H1 (cell line): Measurements from ENCODE around the gene EXOC2. TPM values are rescaled to one million over a fixed set of nuclear protein-coding genes. Genes with fewer than 3 reads are reported as not detected.

Experiments used
- CTCF ChIA-PET: fragments of 300-600 bp; sonication (Branson Sonifier 250); formaldehyde crosslinking; loops from one replicate; lab custom pipeline; 2021; ENCODE audit not compliant: partially characterized antibody; lab: Charles Lee
- POLR2A ChIA-PET: fragments of 300-600 bp; sonication (Branson Sonifier 250); formaldehyde crosslinking; loops from one replicate; lab custom pipeline; 2021; ENCODE audit warnings: inconsistent platforms; ENCODE audit not compliant: partially characterized antibody; lab: Charles Lee
- DNase-seq, 2 experiments: peaks; one replicate each; pipeline versions ENCODE4 v3.0.0 to v3.0.0-alpha.2; 2010 to 2022; ENCODE audit warnings: low spot score in 2 of 2, low read depth in 1 of 2, mixed read lengths in 1 of 2
- FAIRE-seq: peaks from 2 replicates; lab custom pipeline; 2011; peaks lifted over from hg19 to GRCh38; lab: Jason Lieb, UNC
- H2AFZ ChIP-seq: 2 replicates; pipeline ENCODE4 v1.8.1; 2012; ENCODE audit warnings: low read length, inconsistent platforms
- H2AK5ac ChIP-seq: 2 replicates; pipeline ENCODE4 v1.6.1; 2013; ENCODE audit warnings: low read depth, low read length
- H2BK120ac ChIP-seq: replicated peaks from 2 replicates; pipeline ENCODE3; 2013; ENCODE audit warnings: low read depth, low read length, inconsistent platforms
- H2BK12ac ChIP-seq: 2 replicates; pipeline ENCODE4 v1.6.1; 2013; ENCODE audit warnings: low read depth, low read length
- H2BK15ac ChIP-seq: 2 replicates; pipeline ENCODE4 v1.6.1; 2013; ENCODE audit warnings: low read length
- H2BK20ac ChIP-seq: 2 replicates; pipeline ENCODE4 v1.6.1; 2013; ENCODE audit warnings: low read length
- H2BK5ac ChIP-seq: 2 replicates; pipeline ENCODE4 v1.6.1; 2013; ENCODE audit warnings: low read depth, low read length
- H3K14ac ChIP-seq: 2 replicates; pipeline ENCODE4 v1.6.1; 2013; ENCODE audit warnings: inconsistent platforms; ENCODE audit not compliant: insufficient read length
- H3K18ac ChIP-seq: 2 replicates; pipeline ENCODE4 v1.6.1; 2013; ENCODE audit warnings: low read length; ENCODE audit errors: extremely low read depth
- H3K23ac ChIP-seq: 2 replicates; pipeline ENCODE4 v1.6.1; 2013; ENCODE audit warnings: inconsistent platforms; ENCODE audit not compliant: insufficient read length
- H3K23me2 ChIP-seq: 2 replicates; pipeline ENCODE4 v1.6.1; 2013; ENCODE audit warnings: low read depth, low read length
- H3K27ac ChIP-seq: 2 replicates; pipeline ENCODE4 v1.6.1; 2011; ENCODE audit warnings: low read depth, low read length, inconsistent platforms
- H3K27me3 ChIP-seq, 4 experiments: replicated peaks in 1 of 4; 1 replicate in 1 of 4; 2 replicates in 3 of 4; pipeline versions ENCODE4 v1.6.1 to v1.8.1; 2011 to 2013; ENCODE audit warnings: low read length in 3 of 4, mild to moderate bottlenecking in 3 of 4, inconsistent platforms in 2 of 4, mixed read lengths in 2 of 4, moderate library complexity in 1 of 4; ENCODE audit not compliant: control insufficient read depth in 3 of 4, insufficient read depth in 3 of 4; ENCODE audit errors: extremely low read depth in 1 of 4
- H3K36me3 ChIP-seq, 4 experiments: 2 replicates each; pipeline versions ENCODE4 v1.6.1 to v1.8.1; 2011 to 2013; ENCODE audit warnings: mild to moderate bottlenecking in 4 of 4, low read length in 3 of 4, moderate library complexity in 2 of 4, control low read depth in 1 of 4, inconsistent platforms in 1 of 4; ENCODE audit not compliant: insufficient read depth in 4 of 4, control insufficient read depth in 2 of 4
- H3K4ac ChIP-seq: replicated peaks from 2 replicates; pipeline ENCODE3; 2013; ENCODE audit warnings: low read length, low read depth, mixed read lengths, inconsistent platforms; ENCODE audit not compliant: insufficient read length
- H3K4me1 ChIP-seq, 4 experiments: replicated peaks in 1 of 4; 1 replicate in 1 of 4; 2 replicates in 3 of 4; pipeline versions ENCODE4 v1.6.1 to v1.8.1; 2011 to 2013; ENCODE audit warnings: low read length in 3 of 4, inconsistent platforms in 2 of 4, mixed read lengths in 1 of 4; ENCODE audit not compliant: insufficient read depth in 4 of 4, control insufficient read depth in 3 of 4
- H3K4me2 ChIP-seq, 2 experiments: 2 replicates each; pipeline versions ENCODE4 v1.6.1 to v1.8.1; 2011 to 2013; ENCODE audit warnings: low read depth in 2 of 2, low read length in 2 of 2, control low read depth in 1 of 2, inconsistent platforms in 1 of 2, mild to moderate bottlenecking in 1 of 2; ENCODE audit not compliant: insufficient read depth in 1 of 2
- H3K4me3 ChIP-seq, 4 experiments: fragments of 200-600, 300-600 bp in 1 of 4; sonication (generic), shearing (Covaris generic), sonication (Bioruptor Twin) in 1 of 4; 2 replicates each; pipeline versions ENCODE4 v1.5.1 to v1.8.1; 2011 to 2016; ENCODE audit warnings: low read length in 4 of 4, low read depth in 3 of 4, control low read depth in 2 of 4, inconsistent platforms in 2 of 4, mild to moderate bottlenecking in 2 of 4, mixed read lengths in 1 of 4, moderate library complexity in 1 of 4; ENCODE audit not compliant: insufficient read depth in 2 of 4; ENCODE audit errors: extremely low read depth in 1 of 4
- H3K56ac ChIP-seq: replicated peaks from 2 replicates; pipeline ENCODE3; 2013; ENCODE audit warnings: low read depth, mild to moderate bottlenecking, mixed read lengths, low read length, inconsistent platforms; ENCODE audit not compliant: insufficient read length
- H3K79me1 ChIP-seq: 2 replicates; pipeline ENCODE4 v1.6.1; 2013; ENCODE audit warnings: low read depth, low read length, control low read depth
- H3K79me2 ChIP-seq, 2 experiments: 2 replicates each; pipeline versions ENCODE4 v1.6.1 to v1.8.1; 2012 to 2013; ENCODE audit warnings: low read length in 2 of 2, mild to moderate bottlenecking in 2 of 2, inconsistent platforms in 1 of 2; ENCODE audit not compliant: insufficient read depth in 2 of 2, control insufficient read depth in 1 of 2
- H3K9ac ChIP-seq, 4 experiments: replicated peaks in 1 of 4; 1 replicate in 1 of 4; 2 replicates in 3 of 4; pipeline versions ENCODE4 v1.6.1 to v1.8.1; 2011 to 2013; ENCODE audit warnings: low read depth in 3 of 4, low read length in 3 of 4, control low read depth in 2 of 4, mild to moderate bottlenecking in 2 of 4, moderate library complexity in 2 of 4, inconsistent platforms in 1 of 4; ENCODE audit errors: extremely low read depth in 1 of 4
- H3K9me3 ChIP-seq, 2 experiments: 2 replicates each; pipeline versions ENCODE4 v1.6.1 to v1.8.1; 2012 to 2013; ENCODE audit warnings: mild to moderate bottlenecking in 2 of 2, moderate library complexity in 2 of 2, control low read depth in 1 of 2, inconsistent platforms in 1 of 2, low read depth in 1 of 2, low read length in 1 of 2, mixed read lengths in 1 of 2; ENCODE audit not compliant: insufficient read depth in 2 of 2
- H4K20me1 ChIP-seq, 2 experiments: replicated peaks in 1 of 2; 2 replicates each; pipeline versions ENCODE3 to v1.8.1; 2011 to 2013; ENCODE audit warnings: inconsistent platforms in 2 of 2, low read length in 2 of 2, mild to moderate bottlenecking in 1 of 2; ENCODE audit not compliant: insufficient read depth in 2 of 2, control insufficient read depth in 1 of 2
- H4K5ac ChIP-seq: 2 replicates; pipeline ENCODE4 v1.6.1; 2013; ENCODE audit warnings: low read length, low read depth, mixed read lengths, inconsistent platforms; ENCODE audit not compliant: insufficient read length
- H4K8ac ChIP-seq: 2 replicates; pipeline ENCODE4 v1.8.0; 2013; ENCODE audit warnings: mild to moderate bottlenecking, moderate library complexity, low read length, inconsistent platforms; ENCODE audit not compliant: insufficient read depth; ENCODE audit errors: extremely low read depth
- H4K91ac ChIP-seq: replicated peaks from 2 replicates; pipeline ENCODE3; 2013; ENCODE audit warnings: low read length, mixed read lengths, inconsistent platforms; ENCODE audit not compliant: insufficient read length
- CEBPB ChIP-seq: IDR thresholded peaks from 2 replicates; pipeline ENCODE4 v1.6.1; 2012; ENCODE audit warnings: low read depth, low read length
- EGR1 ChIP-seq: IDR thresholded peaks from 2 replicates; pipeline ENCODE4 v1.6.1; 2011; ENCODE audit warnings: low read depth, low read length, borderline replicate concordance
- EP300 ChIP-seq, 2 experiments: IDR thresholded peaks; 1 replicate in 1 of 2; 2 replicates in 1 of 2; pipeline ENCODE4 v1.6.1; 2011 to 2012; ENCODE audit warnings: low read depth in 2 of 2, low read length in 2 of 2, mild to moderate bottlenecking in 2 of 2, borderline replicate concordance in 1 of 2, inconsistent platforms in 1 of 2, moderate library complexity in 1 of 2
- EZH2 ChIP-seq: fragments of 200-600 bp; sonication (generic); IDR thresholded peaks from 2 replicates; pipeline ENCODE4 v1.7.1; 2012; ENCODE audit warnings: low read depth, mild to moderate bottlenecking, moderate library complexity, low read length, inconsistent platforms; ENCODE audit not compliant: severe bottlenecking
- HDAC6 ChIP-seq: IDR thresholded peaks from one replicate; pipeline ENCODE4 v1.7.1; 2012; ENCODE audit warnings: low read depth, mild to moderate bottlenecking, inconsistent platforms, low read length, moderate library complexity
- KDM5A ChIP-seq: fragments of 200-600 bp; IDR thresholded peaks from 2 replicates; pipeline ENCODE4 v1.7.1; 2012; ENCODE audit warnings: mild to moderate bottlenecking, low read length, inconsistent platforms, mixed read lengths
- MAFK ChIP-seq: IDR thresholded peaks from 2 replicates; pipeline ENCODE4 v1.6.1; 2012; ENCODE audit warnings: low read depth, mild to moderate bottlenecking, improper control_type of control experiment, low read length
- MAX ChIP-seq: IDR thresholded peaks from 2 replicates; pipeline ENCODE4 v1.6.1; 2012; ENCODE audit warnings: inconsistent platforms
- RBBP5 ChIP-seq: IDR thresholded peaks from 2 replicates; pipeline ENCODE4 v1.7.1; 2012; ENCODE audit warnings: low read depth, mild to moderate bottlenecking, inconsistent platforms, low read length, moderate library complexity, borderline replicate concordance
- RFX5 ChIP-seq: IDR thresholded peaks from 2 replicates; pipeline ENCODE4 v1.6.1; 2011; ENCODE audit warnings: low read depth, low read length, improper control_type of control experiment, borderline replicate concordance
- SIX5 ChIP-seq: IDR thresholded peaks from 2 replicates; pipeline ENCODE4 v1.6.1; 2011; ENCODE audit warnings: mild to moderate bottlenecking, low read depth, low read length
- USF2 ChIP-seq: IDR thresholded peaks from 2 replicates; pipeline ENCODE4 v1.6.1; 2011; ENCODE audit warnings: low read length, improper control_type of control experiment
- WGBS, 2 experiments: shearing (Covaris generic) in 1 of 2; methylation state at CpG; one replicate each; pipeline versions ENCODE4 v1.1.6 to v1.1.7; 2013 to 2015; ENCODE audit warnings: low lambda C conversion rate in 2 of 2, mixed read lengths in 2 of 2, inconsistent platforms in 1 of 2, low coverage in 1 of 2, missing lambda C conversion rate in 1 of 2; ENCODE audit not compliant: insufficient replicate concordance in 2 of 2, insufficient coverage in 1 of 2, insufficient read length in 1 of 2; ENCODE audit errors: extremely low coverage in 1 of 2, missing lambda C conversion rate in 1 of 2; 5-methylcytosine and 5-hydroxymethylcytosine counted together
- polyA plus RNA-seq, 7 experiments: library from polyadenylated mRNA; depleted of rRNA in 3 of 7; stranded (reverse) in 5 of 7; unstranded in 2 of 7; fragments of >200 nt in 5 of 7; fragments of 200-250 nt in 2 of 7; gene quantifications; 1 replicate in 5 of 7; 2 replicates in 1 of 7; 4 replicates in 1 of 7; pipeline versions ENCODE4 v1.2.1 to v1.2.3, GENCODE V29; 2011 to 2013; ENCODE audit warnings: missing spikeins in 2 of 7, mixed read lengths in 2 of 7
- total RNA-seq: library from RNA; stranded (reverse); fragmentation: NEBNext Ultra II Directional; extraction: Animal tissue kit (Norgen Biotek cat#: 25700); gene quantifications from 2 replicates; pipeline ENCODE4 v1.2.1, GENCODE V29; 2021

EXOC2 gene
- total and polyA plus RNA-seq, 2 of the 8 experiments (the other 6 are each of a cell fraction or from before 2014, with no cell fraction given): 25.5 to 44.4 TPM

- no peak for DNase-seq
- no peak overlapping the region for H3K14ac ChIP-seq
- no peak overlapping the region for H3K4me3 ChIP-seq
- H3K9ac ChIP-seq: no peak overlapping the region
- no peak overlapping the region for H2AFZ ChIP-seq
- no peak overlapping the region for H3K27ac ChIP-seq
- no peak overlapping the region for H2AK5ac ChIP-seq
- no peak for FAIRE-seq
- H2BK20ac ChIP-seq: no peak overlapping the region
- ChIA-PET POLR2A (no interaction called here), CTCF (no interaction called here)
- H3K4ac ChIP-seq: no peak overlapping the region
- no peaks in the 10 kb centered on the region for H3K4me1 ChIP-seq
- H4K8ac ChIP-seq: no peak overlapping the region
- no peak overlapping the region for H3K18ac ChIP-seq
- H2BK15ac ChIP-seq: no peak overlapping the region
- H3K36me3 ChIP-seq: peaks cover 0 to 7% (median 3%) of the 10 kb centered on the region in 4 experiments; a peak in 3 of 8 replicates
- H4K5ac ChIP-seq: no peak overlapping the region
- no peak overlapping the region for H2BK12ac ChIP-seq
- H2BK120ac ChIP-seq: no peak overlapping the region
- H3K79me2 ChIP-seq: no peaks in the 10 kb centered on the region
- no peak overlapping the region for H3K4me2 ChIP-seq
- H2BK5ac ChIP-seq: no peak overlapping the region
- no peaks in the 10 kb centered on the region for H3K27me3 ChIP-seq
- H3K79me1 ChIP-seq: no peaks in the 10 kb centered on the region
- H4K91ac ChIP-seq: no peak overlapping the region
- H3K9me3 ChIP-seq: no peaks in the 10 kb centered on the region
- H4K20me1 ChIP-seq: peaks cover 0 to 1% of the 10 kb centered on the region in 2 experiments
- no peak overlapping the region for H3K23ac ChIP-seq
- no peak overlapping the region for H3K56ac ChIP-seq
- 93% methylated on average over 8 of the region's 8 CpGs; no CpG with 5 or more reads in 1 of the 2 experiments for WGBS, 2 experiments
- no peaks in the 10 kb centered on the region for H3K23me2 ChIP-seq
- TF ChIP-seq CEBPB: no peak
- no peak for TF ChIP-seq MAX
- no peak for TF ChIP-seq EP300 (IDR thresholded peaks at IDR 0.05; ENCODE audit: borderline replicate concordance in 1 of 2, low read depth in 2 of 2, low read length in 2 of 2)
- no peak for TF ChIP-seq USF2
- no peak for TF ChIP-seq EZH2
- TF ChIP-seq EGR1: no peak
- TF ChIP-seq KDM5A: no peak
- TF ChIP-seq MAFK: no peak
- no peak for TF ChIP-seq HDAC6
- TF ChIP-seq RBBP5: no peak
- TF ChIP-seq SIX5: no peak
- TF ChIP-seq RFX5: no peak
These were observed 164.8 kb downstream of the EXOC2 start for GRCh38 chr6:527989-528673.
